Skeletal muscle satellite cell (primary cell): Measurements from ENCODE around the gene VWC2L.

Experiments used
- H3K27me3 ChIP-seq: 2 replicates; pipeline ENCODE4 v1.7.0; 2013; ENCODE audit warnings: low read length; ENCODE audit not compliant: control insufficient read depth, insufficient read depth
- H3K36me3 ChIP-seq: 2 replicates; pipeline ENCODE4 v1.7.0; 2013; ENCODE audit warnings: mild to moderate bottlenecking, control low read depth, low read length; ENCODE audit not compliant: insufficient read depth
- H3K4me1 ChIP-seq: 2 replicates; pipeline ENCODE4 v1.7.0; 2013; ENCODE audit warnings: low read length; ENCODE audit not compliant: control insufficient read depth, insufficient read depth
- H3K4me2 ChIP-seq: 2 replicates; pipeline ENCODE4 v1.7.0; 2013; ENCODE audit warnings: mild to moderate bottlenecking, low read length
- H3K4me3 ChIP-seq: 2 replicates; pipeline ENCODE4 v1.7.0; 2013; ENCODE audit warnings: low read length
- H3K9ac ChIP-seq: 2 replicates; pipeline ENCODE4 v1.7.0; 2013; ENCODE audit warnings: mild to moderate bottlenecking, low read depth, low read length, moderate library complexity
- H3K9me3 ChIP-seq: replicated peaks from 2 replicates; pipeline ENCODE4 v1.7.0; 2013; ENCODE audit warnings: mild to moderate bottlenecking, control low read depth, low read length

Gene VWC2L

GRCh38 chr2:214543386-214543955 lies 132.6 kb downstream of the VWC2L start:
- Histone ChIP-seq H3K36me3 (no peaks in the 10 kb centered on the region), H3K4me3 (no peak overlapping the region), H3K9me3 (no peaks in the 10 kb centered on the region), H3K4me1 (peaks cover 13% of the 10 kb centered on the region), H3K9ac (no peak overlapping the region), H3K4me2 (peak overlapping the region; percentile 17), H3K27me3 (no peaks in the 10 kb centered on the region)

DNA sequence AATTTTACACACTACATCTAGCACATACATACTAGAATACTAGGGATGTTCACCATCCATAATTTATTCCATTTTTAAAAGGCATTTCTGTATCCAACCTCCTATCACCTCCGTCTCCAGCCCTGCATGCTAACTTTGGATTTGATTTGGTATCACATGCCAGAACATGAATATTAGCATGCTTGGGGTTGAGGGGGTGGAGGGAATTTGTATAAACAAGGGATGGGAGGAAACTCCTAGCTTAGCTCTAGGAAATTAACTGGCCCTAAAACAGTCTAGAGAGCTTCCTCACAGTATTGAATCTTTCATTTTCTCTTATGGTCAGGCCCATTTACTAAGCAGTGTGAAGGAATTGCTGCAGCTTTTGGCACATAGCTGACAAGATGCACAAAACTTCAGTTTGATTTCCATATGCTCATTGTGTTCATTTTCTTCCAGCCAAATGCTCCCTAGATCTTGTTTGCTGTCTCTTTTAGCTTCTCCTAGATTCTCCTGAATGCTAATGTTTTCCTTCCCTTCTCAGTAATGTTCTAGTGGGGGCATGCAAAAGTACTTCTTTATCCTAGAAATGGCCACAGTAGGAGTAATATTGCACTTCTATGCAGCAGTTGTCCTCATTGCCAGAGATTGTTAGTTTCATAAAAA lies 135.2 kb downstream of the VWC2L start:
- Histone ChIP-seq H3K4me2 (no peak overlapping the region), H3K9ac (no peak overlapping the region), H3K4me3 (no peak overlapping the region), H3K27me3 (no peaks in the 10 kb centered on the region), H3K9me3 (no peaks in the 10 kb centered on the region), H3K4me1 (peaks cover 13% of the 10 kb centered on the region), H3K36me3 (no peaks in the 10 kb centered on the region)

DNA sequence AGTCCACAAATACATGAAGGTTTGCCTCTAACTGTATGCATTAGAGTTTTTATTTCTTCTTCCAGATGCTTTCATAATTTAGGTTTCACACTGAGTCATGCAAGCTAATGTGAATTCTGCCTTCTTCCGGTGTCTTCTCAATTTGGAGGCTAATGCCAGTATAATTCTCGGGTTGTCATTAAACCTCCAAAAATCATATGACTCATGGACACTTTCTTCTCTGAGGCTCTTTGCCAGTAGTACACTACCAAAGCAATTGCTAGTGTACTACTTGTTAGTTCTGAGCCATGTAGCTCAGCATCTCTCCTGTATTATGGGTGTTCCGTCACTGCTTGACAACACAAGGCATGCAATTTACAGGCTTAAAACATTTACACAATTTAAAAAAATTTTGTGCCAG lies 137.1 kb downstream of the VWC2L start:
- Histone ChIP-seq H3K9me3 (no peaks in the 10 kb centered on the region), H3K27me3 (no peaks in the 10 kb centered on the region), H3K9ac (no peak overlapping the region), H3K4me2 (no peak overlapping the region), H3K4me3 (no peak overlapping the region), H3K36me3 (no peaks in the 10 kb centered on the region), H3K4me1 (peaks cover 4% of the 10 kb centered on the region)

- Histone ChIP-seq H3K4me1 (no peaks in the 10 kb centered on the region), H3K9ac (no peak overlapping the region), H3K4me2 (no peak overlapping the region), H3K9me3 (no peaks in the 10 kb centered on the region), H3K27me3 (no peaks in the 10 kb centered on the region), H3K4me3 (no peak overlapping the region), H3K36me3 (no peaks in the 10 kb centered on the region)
Measured at GRCh38 chr2:214549946-214550345, 139.1 kb downstream of the VWC2L start.

GRCh38 chr2:214550786-214551185 lies 139.9 kb downstream of the VWC2L start:
- no peaks in the 10 kb centered on the region for H3K9me3 ChIP-seq
- no peaks in the 10 kb centered on the region for H3K4me1 ChIP-seq
- no peak overlapping the region for H3K9ac ChIP-seq
- H3K27me3 ChIP-seq, result no peaks in the 10 kb centered on the region
- no peak overlapping the region for H3K4me3 ChIP-seq
- no peak overlapping the region for H3K4me2 ChIP-seq
- H3K36me3 ChIP-seq, result no peaks in the 10 kb centered on the region

DNA sequence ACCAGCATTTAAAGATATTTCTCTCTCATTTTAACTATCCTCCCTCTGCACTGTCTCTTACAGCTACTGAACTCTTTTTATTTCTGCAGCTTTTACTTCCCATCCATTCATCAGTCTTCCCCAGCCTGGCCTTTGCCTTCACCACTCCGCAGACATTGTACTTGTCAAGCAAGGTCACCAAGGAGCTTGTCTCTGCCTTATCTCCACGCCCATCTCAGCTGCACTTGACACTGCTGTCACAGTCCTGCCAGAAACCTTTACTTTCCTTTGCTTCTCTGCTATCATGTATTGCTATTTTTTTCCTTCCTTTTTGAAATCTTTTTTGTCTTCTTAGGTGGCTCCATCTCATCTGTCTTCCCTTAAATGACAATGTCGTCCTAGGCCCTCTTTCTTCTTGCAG lies 147.0 kb downstream of the VWC2L start:
- Histone ChIP-seq H3K4me3 (no peak overlapping the region), H3K9ac (no peak overlapping the region), H3K36me3 (no peaks in the 10 kb centered on the region), H3K27me3 (no peaks in the 10 kb centered on the region), H3K9me3 (no peaks in the 10 kb centered on the region), H3K4me2 (no peak overlapping the region), H3K4me1 (no peaks in the 10 kb centered on the region)

DNA sequence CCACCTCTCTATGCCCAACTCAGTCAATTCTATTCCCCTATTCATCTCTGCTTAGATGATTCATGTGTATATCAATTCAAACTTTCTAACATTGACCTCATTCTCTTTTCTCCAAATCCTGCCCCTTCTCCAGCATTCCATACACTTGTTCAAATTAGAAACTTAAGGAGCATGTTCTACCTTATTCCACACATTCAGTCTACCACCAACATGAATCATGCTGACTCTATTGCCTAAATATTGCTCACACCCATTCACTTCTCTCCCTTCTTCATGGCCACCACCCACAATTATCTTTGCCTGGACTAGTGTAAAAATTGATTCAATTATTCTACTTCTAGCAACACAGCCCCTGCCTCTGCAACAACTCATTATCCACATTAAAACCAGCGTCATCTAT lies 147.5 kb downstream of the VWC2L start:
- Histone ChIP-seq H3K9ac (no peak overlapping the region), H3K4me3 (no peak overlapping the region), H3K36me3 (no peaks in the 10 kb centered on the region), H3K4me1 (no peaks in the 10 kb centered on the region), H3K27me3 (no peaks in the 10 kb centered on the region), H3K4me2 (no peak overlapping the region), H3K9me3 (no peaks in the 10 kb centered on the region)

DNA sequence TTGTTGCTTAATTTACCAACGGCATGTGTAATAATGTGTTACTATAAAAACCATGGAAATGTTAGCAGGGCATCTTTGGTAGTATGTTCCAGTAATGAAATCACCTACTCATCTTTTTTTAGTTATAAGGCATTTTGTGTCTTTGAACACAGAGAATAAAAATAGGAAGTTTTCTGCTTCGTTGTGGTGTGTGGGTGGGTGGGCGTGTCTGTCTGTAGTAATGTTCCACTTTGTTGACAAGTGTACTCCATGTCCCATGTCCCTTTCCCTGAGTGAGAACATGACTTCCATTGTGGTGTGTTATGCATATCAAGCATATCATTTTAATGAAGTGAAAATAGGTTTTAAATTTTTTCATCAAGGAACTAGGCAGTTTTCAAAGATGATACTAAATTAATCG lies 149.3 kb downstream of the VWC2L start:
- Histone ChIP-seq H3K9ac (no peak overlapping the region), H3K9me3 (no peaks in the 10 kb centered on the region), H3K4me1 (no peaks in the 10 kb centered on the region), H3K27me3 (no peaks in the 10 kb centered on the region), H3K4me2 (no peak overlapping the region), H3K4me3 (no peak overlapping the region), H3K36me3 (no peaks in the 10 kb centered on the region)

DNA sequence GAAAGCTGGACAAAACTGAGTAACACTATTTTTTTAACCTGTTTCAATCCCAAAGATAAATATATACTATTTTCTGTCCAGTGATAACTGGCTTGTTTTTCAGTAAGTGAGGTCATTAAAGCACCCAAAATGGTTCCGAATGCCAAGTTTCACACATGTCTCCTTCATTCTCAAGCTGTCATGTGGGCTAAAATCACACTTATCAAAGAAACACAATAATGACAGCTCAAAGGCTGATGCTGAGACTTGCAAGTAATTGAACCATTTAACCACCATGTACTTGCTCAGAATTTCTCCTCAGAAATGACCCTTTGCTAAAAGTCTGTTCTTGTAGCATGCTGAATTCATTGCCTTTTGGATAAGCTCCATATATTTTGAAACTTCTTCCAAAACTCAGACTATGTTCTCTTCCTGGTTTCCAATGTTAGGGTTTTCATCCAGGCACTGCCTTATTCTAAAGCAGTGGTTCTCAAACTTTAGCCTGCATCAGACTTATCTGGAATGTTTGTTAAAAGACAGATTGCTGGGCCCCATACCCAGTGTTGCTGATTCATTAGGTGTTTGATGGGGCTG lies 149.8 kb downstream of the VWC2L start:
- H3K4me2 ChIP-seq, result no peak overlapping the region
- no peaks in the 10 kb centered on the region for H3K36me3 ChIP-seq
- no peak overlapping the region for H3K4me3 ChIP-seq
- no peak overlapping the region for H3K9ac ChIP-seq
- no peaks in the 10 kb centered on the region for H3K9me3 ChIP-seq
- no peaks in the 10 kb centered on the region for H3K27me3 ChIP-seq
- no peaks in the 10 kb centered on the region for H3K4me1 ChIP-seq

DNA sequence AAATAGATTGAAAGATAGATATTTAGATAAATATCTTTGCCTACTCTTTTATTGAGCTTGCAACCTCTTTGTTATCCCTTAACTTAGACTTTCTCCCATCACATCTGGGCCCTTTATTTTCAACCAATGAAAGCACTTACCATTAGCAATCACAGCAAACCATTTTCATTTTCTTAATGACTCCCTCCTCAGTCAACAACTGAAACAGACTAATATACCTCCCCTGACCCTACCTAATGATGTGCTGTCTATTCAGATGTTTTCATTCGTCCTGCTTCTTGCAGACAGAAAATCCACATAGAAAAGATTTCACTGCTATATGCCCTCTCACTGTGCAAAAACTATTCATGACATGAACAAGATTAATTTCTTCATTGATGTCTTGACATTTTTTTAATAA lies 154.4 kb downstream of the VWC2L start:
- H3K4me1 ChIP-seq, result no peaks in the 10 kb centered on the region
- no peaks in the 10 kb centered on the region for H3K27me3 ChIP-seq
- no peaks in the 10 kb centered on the region for H3K9me3 ChIP-seq
- no peak overlapping the region for H3K9ac ChIP-seq
- H3K4me2 ChIP-seq, result no peak overlapping the region
- no peaks in the 10 kb centered on the region for H3K36me3 ChIP-seq
- no peak overlapping the region for H3K4me3 ChIP-seq

- H3K4me1 ChIP-seq, result no peaks in the 10 kb centered on the region
- no peaks in the 10 kb centered on the region for H3K36me3 ChIP-seq
- no peak overlapping the region for H3K9ac ChIP-seq
- no peak overlapping the region for H3K4me3 ChIP-seq
- H3K9me3 ChIP-seq, result no peaks in the 10 kb centered on the region
- no peak overlapping the region for H3K4me2 ChIP-seq
- H3K27me3 ChIP-seq, result no peaks in the 10 kb centered on the region
Measured at GRCh38 chr2:214566457-214566856, 155.6 kb downstream of the VWC2L start.

- no peaks in the 10 kb centered on the region for H3K36me3 ChIP-seq
- no peak overlapping the region for H3K9ac ChIP-seq
- no peak overlapping the region for H3K4me2 ChIP-seq
- no peaks in the 10 kb centered on the region for H3K9me3 ChIP-seq
- H3K4me1 ChIP-seq, result no peaks in the 10 kb centered on the region
- H3K27me3 ChIP-seq, result no peaks in the 10 kb centered on the region
- no peak overlapping the region for H3K4me3 ChIP-seq
Measured at GRCh38 chr2:214569419-214570035, 158.7 kb downstream of the VWC2L start.
